Liver (tissue), 9 donors: ENCODE measurements around the gene C16orf86. TPM values are rescaled to one million over a fixed set of nuclear protein-coding genes. Genes with fewer than 3 reads are reported as not detected.
A peak's percentile ranks its signal among the peaks of the same experiment; 100 is the strongest.

ENCODE experiments used
- DNase-seq: peaks from one replicate; pipeline ENCODE4 v3.0.0-alpha.2; 2017; ENCODE audit warnings: low spot score
- H3K27ac ChIP-seq, 2 donors: one replicate each; pipeline ENCODE4 v1.7.0; 2013; ENCODE audit warnings: inconsistent platforms in 2 of 2, low read length in 2 of 2, control low read depth in 1 of 2, low read depth in 1 of 2, mild to moderate bottlenecking in 1 of 2
- H3K27me3 ChIP-seq, 4 donors: one replicate each; pipeline versions ENCODE4 v1.6.1 to v1.7.0; 2013; ENCODE audit warnings: low read length in 3 of 4, inconsistent platforms in 1 of 4, mild to moderate bottlenecking in 1 of 4, moderate library complexity in 1 of 4; ENCODE audit not compliant: control insufficient read depth in 4 of 4, insufficient read depth in 4 of 4
- H3K36me3 ChIP-seq, 4 donors: one replicate each; pipeline versions ENCODE4 v1.6.1 to v1.7.0; 2013; ENCODE audit warnings: low read length in 3 of 4, mild to moderate bottlenecking in 3 of 4, low read depth in 1 of 4, moderate library complexity in 1 of 4; ENCODE audit not compliant: control insufficient read depth in 4 of 4, insufficient read depth in 3 of 4
- H3K4me1 ChIP-seq, 4 donors: one replicate each; pipeline versions ENCODE4 v1.6.1 to v1.7.0; 2013; ENCODE audit warnings: low read length in 3 of 4, mild to moderate bottlenecking in 3 of 4, moderate library complexity in 1 of 4; ENCODE audit not compliant: control insufficient read depth in 4 of 4, insufficient read depth in 4 of 4
- H3K4me3 ChIP-seq, 3 donors: one replicate each; pipeline versions ENCODE4 v1.6.1 to v1.7.0; 2013; ENCODE audit warnings: low read length in 3 of 3, control low read depth in 1 of 3, low read depth in 1 of 3, mild to moderate bottlenecking in 1 of 3
- H3K9ac ChIP-seq, 2 donors: one replicate each; pipeline ENCODE4 v1.7.0; 2013; ENCODE audit warnings: low read length in 2 of 2, mild to moderate bottlenecking in 2 of 2, moderate library complexity in 2 of 2, control low read depth in 1 of 2, low read depth in 1 of 2
- H3K9me3 ChIP-seq, 4 donors: one replicate each; pipeline versions ENCODE4 v1.6.1 to v1.7.0; 2013; ENCODE audit warnings: low read length in 3 of 4; ENCODE audit not compliant: control insufficient read depth in 4 of 4
- FOXA1 ChIP-seq: IDR thresholded peaks from 2 replicates; pipeline ENCODE4 v1.6.1; 2016; ENCODE audit warnings: antibody characterized with exemption
- FOXA2 ChIP-seq: IDR thresholded peaks from 2 replicates; pipeline ENCODE4 v1.6.1; 2016; ENCODE audit warnings: antibody characterized with exemption
- GABPA ChIP-seq, 2 donors: IDR thresholded peaks in 1 of 2; conservative IDR thresholded peaks in 1 of 2; 2 replicates each; pipeline ENCODE4 v1.6.1; 2016; ENCODE audit warnings: antibody characterized with exemption in 2 of 2, mild to moderate bottlenecking in 1 of 2, moderate library complexity in 1 of 2
- HNF4A ChIP-seq, 2 donors: conservative IDR thresholded peaks; 2 replicates each; pipeline ENCODE4 v1.6.1; 2016; ENCODE audit warnings: antibody characterized with exemption in 2 of 2, mild to moderate bottlenecking in 2 of 2
- NR2F2 ChIP-seq: IDR thresholded peaks from 2 replicates; pipeline ENCODE4 v1.6.1; 2016; ENCODE audit warnings: antibody characterized with exemption
- RAD21 ChIP-seq, 2 donors: IDR thresholded peaks; 2 replicates each; pipeline ENCODE4 v1.6.1; 2016; ENCODE audit warnings: antibody characterized with exemption in 2 of 2, mild to moderate bottlenecking in 2 of 2
- RXRA ChIP-seq, 2 donors: IDR thresholded peaks; 2 replicates each; pipeline ENCODE4 v1.6.1; 2017 to 2018; ENCODE audit warnings: antibody characterized with exemption in 2 of 2, mild to moderate bottlenecking in 1 of 2
- SP1 ChIP-seq: IDR thresholded peaks from 2 replicates; pipeline ENCODE4 v1.6.1; 2018; ENCODE audit warnings: antibody characterized with exemption, mild to moderate bottlenecking
- TAF1 ChIP-seq: conservative IDR thresholded peaks from 2 replicates; pipeline ENCODE4 v1.6.1; 2016; ENCODE audit warnings: antibody characterized with exemption, mild to moderate bottlenecking
- YY1 ChIP-seq: IDR thresholded peaks from 2 replicates; pipeline ENCODE4 v1.6.1; 2016; ENCODE audit warnings: antibody characterized with exemption, mild to moderate bottlenecking
- WGBS: extraction: QIAGEN DNeasy Blood & Tissue Kit; methylation state at CpG from one replicate; pipeline ENCODE4 v1.1.7; 2013; 5-methylcytosine and 5-hydroxymethylcytosine counted together
- polyA plus RNA-seq, 2 donors: library from polyadenylated mRNA; stranded (reverse) in 1 of 2; unstranded in 1 of 2; fragments of 200-250 nt in 1 of 2; fragments of >200 nt in 1 of 2; fragmentation: Nextera tagmentation in 1 of 2; extraction: Ambion mirVana in 1 of 2; gene quantifications; one replicate each; pipeline versions ENCODE4 v1.2.1 to v1.2.3, GENCODE V29; 2013 to 2015
- total RNA-seq, 2 donors: library from RNA; depleted of rRNA; stranded (reverse); fragments of >200 nt; gene quantifications; one replicate each; pipeline ENCODE4 v1.2.3, GENCODE V29; 2014
- TF ChIP-seq, protein P1 (sequence below): fragments of 150-350 bp; IDR thresholded peaks from 2 replicates; pipeline ENCODE4 v1.5.1; 2017; ENCODE audit warnings: improper control_type of control experiment, low read depth, low read length; ENCODE audit not compliant: missing input control
- TF ChIP-seq, protein P2 (sequence below): IDR thresholded peaks from 2 replicates; pipeline ENCODE4 v1.6.1; 2016; ENCODE audit warnings: antibody characterized with exemption
- TF ChIP-seq, protein P3 (sequence below): IDR thresholded peaks from 2 replicates; pipeline ENCODE4 v1.6.1; 2016; ENCODE audit warnings: antibody characterized with exemption, mild to moderate bottlenecking
- donor health status: healthy.
- donor health status: healthy.
- donor health status: healthy.
- donor health status: healthy.
- donor health status: healthy.

C16orf86 gene
- total and polyA plus RNA-seq, 4 donors, result 1.2 to 2.6 (median 2.1) TPM

DNA sequence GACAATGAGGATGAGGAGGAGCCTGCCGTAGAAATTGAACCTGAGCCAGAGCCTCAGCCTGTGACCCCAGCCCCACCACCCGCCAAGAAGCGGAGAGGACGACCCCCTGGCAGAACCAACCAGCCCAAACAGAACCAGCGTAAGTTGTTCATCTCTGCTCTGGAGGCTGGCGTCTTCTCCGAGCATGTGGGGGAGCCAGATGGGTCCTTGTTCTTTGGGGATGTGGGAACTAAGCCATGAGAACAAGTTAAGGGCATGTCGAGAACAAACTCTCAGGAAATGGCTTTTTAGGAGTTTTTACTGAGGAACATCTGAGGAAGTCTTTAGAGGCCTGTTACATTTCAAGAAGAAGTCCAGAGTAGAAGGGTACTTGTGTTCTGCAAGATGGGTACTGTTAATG lies 29.9 kb upstream of the C16orf86 start:
- WGBS, result 94% methylated on average over 8 of the region's 8 CpGs
- H3K27me3 ChIP-seq, result no peaks in the 10 kb centered on the region
- H3K36me3 ChIP-seq, result peaks cover 12 to 51% (median 26%) of the 10 kb centered on the region in 4 donors

DNA sequence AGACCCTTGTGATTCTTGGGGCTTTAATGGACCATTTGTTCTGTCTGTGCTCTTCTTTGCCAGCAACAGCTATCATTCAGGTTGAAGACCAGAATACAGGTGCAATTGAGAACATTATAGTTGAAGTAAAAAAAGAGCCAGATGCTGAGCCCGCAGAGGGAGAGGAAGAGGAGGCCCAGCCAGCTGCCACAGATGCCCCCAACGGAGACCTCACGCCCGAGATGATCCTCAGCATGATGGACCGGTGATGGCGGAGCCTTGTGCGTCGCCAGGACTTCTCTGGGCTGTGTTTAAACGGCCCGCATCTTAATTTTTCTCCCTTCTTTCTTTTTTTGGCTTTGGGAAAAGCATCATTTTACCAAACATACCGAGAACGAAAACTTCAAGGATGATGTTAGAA lies 29.0 kb upstream of the C16orf86 start:
- H3K4me1 ChIP-seq, result peaks cover 0 to 18% (median 11%) of the 10 kb centered on the region in 4 donors
- no peak for DNase-seq
- TF ChIP-seq HNF4A (conservative IDR thresholded peaks at IDR 0.05) (no peak), FOXA1 (no peak), GABPA (IDR thresholded peaks at IDR 0.05 in 1 of 2, conservative IDR thresholded peaks at IDR 0.05 in 1 of 2) (no peak), FOXA2 (no peak), YY1 (no peak), SP1 (no peak), NR2F2 (no peak), RXRA (IDR thresholded peaks at IDR 0.05) (no peak), TAF1 (no peak)
- TF ChIP-seq, protein P1, sequence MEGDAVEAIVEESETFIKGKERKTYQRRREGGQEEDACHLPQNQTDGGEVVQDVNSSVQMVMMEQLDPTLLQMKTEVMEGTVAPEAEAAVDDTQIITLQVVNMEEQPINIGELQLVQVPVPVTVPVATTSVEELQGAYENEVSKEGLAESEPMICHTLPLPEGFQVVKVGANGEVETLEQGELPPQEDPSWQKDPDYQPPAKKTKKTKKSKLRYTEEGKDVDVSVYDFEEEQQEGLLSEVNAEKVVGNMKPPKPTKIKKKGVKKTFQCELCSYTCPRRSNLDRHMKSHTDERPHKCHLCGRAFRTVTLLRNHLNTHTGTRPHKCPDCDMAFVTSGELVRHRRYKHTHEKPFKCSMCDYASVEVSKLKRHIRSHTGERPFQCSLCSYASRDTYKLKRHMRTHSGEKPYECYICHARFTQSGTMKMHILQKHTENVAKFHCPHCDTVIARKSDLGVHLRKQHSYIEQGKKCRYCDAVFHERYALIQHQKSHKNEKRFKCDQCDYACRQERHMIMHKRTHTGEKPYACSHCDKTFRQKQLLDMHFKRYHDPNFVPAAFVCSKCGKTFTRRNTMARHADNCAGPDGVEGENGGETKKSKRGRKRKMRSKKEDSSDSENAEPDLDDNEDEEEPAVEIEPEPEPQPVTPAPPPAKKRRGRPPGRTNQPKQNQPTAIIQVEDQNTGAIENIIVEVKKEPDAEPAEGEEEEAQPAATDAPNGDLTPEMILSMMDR, result no peak
- TF ChIP-seq, protein P2, sequence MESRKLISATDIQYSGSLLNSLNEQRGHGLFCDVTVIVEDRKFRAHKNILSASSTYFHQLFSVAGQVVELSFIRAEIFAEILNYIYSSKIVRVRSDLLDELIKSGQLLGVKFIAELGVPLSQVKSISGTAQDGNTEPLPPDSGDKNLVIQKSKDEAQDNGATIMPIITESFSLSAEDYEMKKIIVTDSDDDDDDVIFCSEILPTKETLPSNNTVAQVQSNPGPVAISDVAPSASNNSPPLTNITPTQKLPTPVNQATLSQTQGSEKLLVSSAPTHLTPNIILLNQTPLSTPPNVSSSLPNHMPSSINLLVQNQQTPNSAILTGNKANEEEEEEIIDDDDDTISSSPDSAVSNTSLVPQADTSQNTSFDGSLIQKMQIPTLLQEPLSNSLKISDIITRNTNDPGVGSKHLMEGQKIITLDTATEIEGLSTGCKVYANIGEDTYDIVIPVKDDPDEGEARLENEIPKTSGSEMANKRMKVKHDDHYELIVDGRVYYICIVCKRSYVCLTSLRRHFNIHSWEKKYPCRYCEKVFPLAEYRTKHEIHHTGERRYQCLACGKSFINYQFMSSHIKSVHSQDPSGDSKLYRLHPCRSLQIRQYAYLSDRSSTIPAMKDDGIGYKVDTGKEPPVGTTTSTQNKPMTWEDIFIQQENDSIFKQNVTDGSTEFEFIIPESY, result no peak
- no peaks in the 10 kb centered on the region for H3K9me3 ChIP-seq
- no peak overlapping the region for H3K9ac ChIP-seq
- WGBS, result 96% methylated on average over 12 of the region's 12 CpGs
- no peak overlapping the region for H3K4me3 ChIP-seq
- H3K36me3 ChIP-seq, result peaks cover 12 to 45% (median 25%) of the 10 kb centered on the region in 4 donors
- H3K27ac ChIP-seq, result no peak overlapping the region
- H3K27me3 ChIP-seq, result no peaks in the 10 kb centered on the region

More for the DNA sequence above, 29.9 kb upstream of the C16orf86 start:
- Histone ChIP-seq H3K4me3 (no peak overlapping the region), H3K27ac (no peak overlapping the region), H3K4me1 (peaks cover 0 to 9% (median 3%) of the 10 kb centered on the region in 4 donors), H3K9me3 (no peaks in the 10 kb centered on the region), H3K9ac (no peak overlapping the region)
- no peak for TF ChIP-seq RXRA (IDR thresholded peaks at IDR 0.05)
- DNase-seq, result no peak

DNA sequence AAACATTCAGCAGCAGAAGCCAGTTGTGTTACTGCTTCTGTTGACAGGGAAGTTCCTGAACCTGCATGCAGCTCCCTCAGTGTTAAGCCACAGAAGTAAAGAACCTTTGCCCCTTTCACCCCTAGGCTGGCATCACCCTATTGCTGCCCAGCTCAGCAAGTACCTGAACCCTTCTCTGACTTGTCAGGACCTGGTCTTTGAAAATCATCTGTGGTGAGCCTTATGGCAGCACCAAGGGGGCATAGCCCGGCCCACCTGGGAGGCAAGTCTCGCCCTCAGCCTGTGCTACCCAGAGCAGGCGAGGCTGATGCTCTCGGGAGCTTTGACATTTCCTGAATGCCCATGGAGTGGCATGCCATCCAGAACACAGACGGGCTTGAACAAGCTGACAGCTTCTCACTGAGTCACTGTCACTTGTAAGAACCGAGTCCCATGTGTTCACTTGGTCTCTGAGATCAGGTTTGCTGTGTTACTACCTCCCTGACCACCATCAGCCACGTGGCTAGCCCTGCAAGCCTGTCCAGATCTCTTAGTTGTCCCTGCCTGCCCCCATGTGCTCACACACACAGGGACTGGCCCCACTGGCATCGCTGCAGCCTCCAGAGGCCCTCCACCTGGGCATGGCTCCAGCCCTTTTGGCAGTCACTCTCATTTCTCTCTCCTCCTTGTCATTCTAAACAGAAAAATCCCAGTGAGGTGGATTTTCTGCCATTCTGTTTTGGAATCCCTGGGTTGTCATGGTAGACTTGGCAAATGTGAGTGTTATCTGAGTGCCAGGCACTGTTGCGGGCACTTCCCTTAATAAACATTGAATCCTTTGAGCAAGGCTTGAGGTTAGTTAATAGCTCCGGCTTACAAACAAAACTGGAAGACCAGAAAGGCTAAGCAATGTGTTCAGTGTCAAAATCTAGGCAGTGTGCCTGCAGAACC lies 24.6 kb upstream of the C16orf86 start:
- TF ChIP-seq YY1 (peak; percentile 43), TAF1 (no peak), SP1 (peak; percentile 53), HNF4A (conservative IDR thresholded peaks at IDR 0.05) (peak; percentile 51 to 53), RAD21 (IDR thresholded peaks at IDR 0.05) (peak; percentile 11 to 47), RXRA (IDR thresholded peaks at IDR 0.05) (peak; percentile 34 to 62)
- TF ChIP-seq, protein P3, sequence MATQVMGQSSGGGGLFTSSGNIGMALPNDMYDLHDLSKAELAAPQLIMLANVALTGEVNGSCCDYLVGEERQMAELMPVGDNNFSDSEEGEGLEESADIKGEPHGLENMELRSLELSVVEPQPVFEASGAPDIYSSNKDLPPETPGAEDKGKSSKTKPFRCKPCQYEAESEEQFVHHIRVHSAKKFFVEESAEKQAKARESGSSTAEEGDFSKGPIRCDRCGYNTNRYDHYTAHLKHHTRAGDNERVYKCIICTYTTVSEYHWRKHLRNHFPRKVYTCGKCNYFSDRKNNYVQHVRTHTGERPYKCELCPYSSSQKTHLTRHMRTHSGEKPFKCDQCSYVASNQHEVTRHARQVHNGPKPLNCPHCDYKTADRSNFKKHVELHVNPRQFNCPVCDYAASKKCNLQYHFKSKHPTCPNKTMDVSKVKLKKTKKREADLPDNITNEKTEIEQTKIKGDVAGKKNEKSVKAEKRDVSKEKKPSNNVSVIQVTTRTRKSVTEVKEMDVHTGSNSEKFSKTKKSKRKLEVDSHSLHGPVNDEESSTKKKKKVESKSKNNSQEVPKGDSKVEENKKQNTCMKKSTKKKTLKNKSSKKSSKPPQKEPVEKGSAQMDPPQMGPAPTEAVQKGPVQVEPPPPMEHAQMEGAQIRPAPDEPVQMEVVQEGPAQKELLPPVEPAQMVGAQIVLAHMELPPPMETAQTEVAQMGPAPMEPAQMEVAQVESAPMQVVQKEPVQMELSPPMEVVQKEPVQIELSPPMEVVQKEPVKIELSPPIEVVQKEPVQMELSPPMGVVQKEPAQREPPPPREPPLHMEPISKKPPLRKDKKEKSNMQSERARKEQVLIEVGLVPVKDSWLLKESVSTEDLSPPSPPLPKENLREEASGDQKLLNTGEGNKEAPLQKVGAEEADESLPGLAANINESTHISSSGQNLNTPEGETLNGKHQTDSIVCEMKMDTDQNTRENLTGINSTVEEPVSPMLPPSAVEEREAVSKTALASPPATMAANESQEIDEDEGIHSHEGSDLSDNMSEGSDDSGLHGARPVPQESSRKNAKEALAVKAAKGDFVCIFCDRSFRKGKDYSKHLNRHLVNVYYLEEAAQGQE, result no peak
- no peak overlapping the region for H3K9ac ChIP-seq
- 47% methylated on average over 10 of the region's 10 CpGs for WGBS
- H3K27ac ChIP-seq, result peak overlapping the region in 1 of 2 donors; percentile 48
- no peaks in the 10 kb centered on the region for H3K9me3 ChIP-seq
- no peak for DNase-seq
- peaks cover 3 to 19% (median 12%) of the 10 kb centered on the region in 4 donors for H3K4me1 ChIP-seq
- no peak overlapping the region for H3K4me3 ChIP-seq
- no peaks in the 10 kb centered on the region for H3K27me3 ChIP-seq
- peaks cover 6 to 21% (median 14%) of the 10 kb centered on the region in 4 donors for H3K36me3 ChIP-seq
